Ovary (tissue), 9 donors: Measurements from ENCODE around the gene NRXN3. TPM values are rescaled to one million over a fixed set of nuclear protein-coding genes. Genes with fewer than 3 reads are reported as not detected.

Experiments
- DNase-seq, 5 donors: peaks; one replicate each; pipeline ENCODE4 v3.0.0-alpha.2; 2019 to 2020
- H3K27ac ChIP-seq, 2 donors: fragments of 200-600 bp; one replicate each; pipeline versions ENCODE4 v1.5.1 to v1.8.0; 2019 to 2022
- H3K27me3 ChIP-seq: fragments of 200-600 bp; one replicate; pipeline ENCODE4 v1.8.0; 2022
- H3K36me3 ChIP-seq: fragments of 200-600 bp; sonication (generic); one replicate; pipeline ENCODE4 v1.5.1; 2019
- H3K4me1 ChIP-seq: one replicate; pipeline ENCODE4 v1.8.1; 2013; ENCODE audit warnings: mild to moderate bottlenecking, moderate library complexity; ENCODE audit not compliant: insufficient read depth
- H3K4me3 ChIP-seq: fragments of 200-600 bp; sonication (generic); one replicate; pipeline ENCODE4 v1.5.1; 2017
- H3K9me3 ChIP-seq, 2 donors: fragments of 200-600 bp in 1 of 2; sonication (generic) in 1 of 2; one replicate each; pipeline versions ENCODE4 v1.5.1 to v1.8.1; 2013 to 2019; ENCODE audit warnings: mild to moderate bottlenecking in 1 of 2, moderate library complexity in 1 of 2
- EP300 ChIP-seq: sonication (generic); formaldehyde crosslinking; IDR thresholded peaks from one replicate; pipeline ENCODE4 v1.6.1; 2017; ENCODE audit warnings: antibody characterized with exemption
- POLR2A ChIP-seq: fragments of 450-650 bp; IDR thresholded peaks from one replicate; pipeline ENCODE4 v1.6.1; 2017; ENCODE audit warnings: antibody characterized with exemption, mild to moderate bottlenecking, moderate library complexity
- WGBS, 3 donors: extraction: QIAGEN DNeasy Blood & Tissue Kit in 1 of 3; methylation state at CpG; one replicate each; pipeline versions ENCODE4 v1.1.5 to v1.1.7; 2013 to 2017; 5-methylcytosine and 5-hydroxymethylcytosine counted together
- intact Hi-C, 4 donors: fragments of 100-400 bp; cut with DNase I; formaldehyde crosslinking; loops; one replicate each; pipeline versions ENCODE4 v1.11.0 to v1.15.1; 2022 to 2023
- polyA plus RNA-seq, 2 donors: library from polyadenylated mRNA; stranded (reverse); fragments of 200-250 nt in 1 of 2; fragments of 350-450 nt in 1 of 2; fragmentation: Illumina TruSeq in 1 of 2; extraction: RNeasy Lipid Tissue Mini Kit (QIAGEN cat#74804) in 1 of 2; gene quantifications; one replicate each; pipeline ENCODE4 v1.2.3, GENCODE V29; 2013 to 2014
- total RNA-seq, 7 donors: library from RNA; depleted of rRNA in 2 of 7; stranded (reverse); fragments of >200 nt in 2 of 7; fragmentation: NEBNext Ultra II Directional in 3 of 7; extraction: Animal tissue kit (Norgen Biotek cat#: 25700) in 3 of 7; gene quantifications; one replicate each; pipeline versions ENCODE4 v1.1.0 to v1.2.4, GENCODE V29; 2016 to 2023
- TF ChIP-seq, protein P1 (sequence below), 3 donors: fragments of 450-650 bp in 2 of 3; fragments of 200-600 bp in 1 of 3; IDR thresholded peaks; one replicate each; pipeline versions ENCODE4 v1.5.1 to v1.8.0; 2016 to 2022; ENCODE audit warnings: antibody characterized with exemption in 3 of 3, mild to moderate bottlenecking in 1 of 3
- donor health status: DM: no; HTN: no; CAD: no; lungs with moderate emphysema.
- donor health status: DM: no; HTN: no; CAD: no.
- donor health status: Bipolar disorder and iron deficiency.
- donor health status: DM: yes; HTN: yes; CAD: no.
- donor health status: DM: no; HTN: no; CAD: no.
- donor health status: DM: yes; HTN: yes; CAD: no.

NRXN3 gene
- total and polyA plus RNA-seq, 9 donors = 0.28 to 6.2 (median 0.82) TPM

GRCh38 chr14:79557309-79557708 lies 1387.1 kb downstream of the NRXN3 start:
- Histone ChIP-seq H3K4me1 (no peaks in the 10 kb centered on the region), H3K4me3 (no peak overlapping the region), H3K27ac (no peak overlapping the region), H3K9me3 (no peaks in the 10 kb centered on the region), H3K36me3 (no peaks in the 10 kb centered on the region), H3K27me3 (no peaks in the 10 kb centered on the region)
- TF ChIP-seq, protein P1, sequence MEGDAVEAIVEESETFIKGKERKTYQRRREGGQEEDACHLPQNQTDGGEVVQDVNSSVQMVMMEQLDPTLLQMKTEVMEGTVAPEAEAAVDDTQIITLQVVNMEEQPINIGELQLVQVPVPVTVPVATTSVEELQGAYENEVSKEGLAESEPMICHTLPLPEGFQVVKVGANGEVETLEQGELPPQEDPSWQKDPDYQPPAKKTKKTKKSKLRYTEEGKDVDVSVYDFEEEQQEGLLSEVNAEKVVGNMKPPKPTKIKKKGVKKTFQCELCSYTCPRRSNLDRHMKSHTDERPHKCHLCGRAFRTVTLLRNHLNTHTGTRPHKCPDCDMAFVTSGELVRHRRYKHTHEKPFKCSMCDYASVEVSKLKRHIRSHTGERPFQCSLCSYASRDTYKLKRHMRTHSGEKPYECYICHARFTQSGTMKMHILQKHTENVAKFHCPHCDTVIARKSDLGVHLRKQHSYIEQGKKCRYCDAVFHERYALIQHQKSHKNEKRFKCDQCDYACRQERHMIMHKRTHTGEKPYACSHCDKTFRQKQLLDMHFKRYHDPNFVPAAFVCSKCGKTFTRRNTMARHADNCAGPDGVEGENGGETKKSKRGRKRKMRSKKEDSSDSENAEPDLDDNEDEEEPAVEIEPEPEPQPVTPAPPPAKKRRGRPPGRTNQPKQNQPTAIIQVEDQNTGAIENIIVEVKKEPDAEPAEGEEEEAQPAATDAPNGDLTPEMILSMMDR (IDR thresholded peaks at IDR 0.05) = no peak
- TF ChIP-seq POLR2A (no peak), EP300 (no peak)
- WGBS, 3 donors = 79 to 85% (median 81%) methylated on average over 3 of the region's 3 CpGs
- intact Hi-C loops = no loop called here
- DNase-seq = no peak

GRCh38 chr14:79562185-79562584 lies 1392.0 kb downstream of the NRXN3 start:
- no peaks in the 10 kb centered on the region for H3K27me3 ChIP-seq
- no peaks in the 10 kb centered on the region for H3K4me1 ChIP-seq
- intact Hi-C loops = no loop called here
- H3K36me3 ChIP-seq = no peaks in the 10 kb centered on the region
- H3K27ac ChIP-seq = no peak overlapping the region
- no peaks in the 10 kb centered on the region for H3K9me3 ChIP-seq
- 82 to 88% (median 87%) methylated on average over 3 of the region's 3 CpGs for WGBS, 3 donors
- DNase-seq = no peak
- no peak overlapping the region for H3K4me3 ChIP-seq
- TF ChIP-seq POLR2A = no peak
- no peak for TF ChIP-seq EP300
- TF ChIP-seq, protein P1 (IDR thresholded peaks at IDR 0.05) = no peak

DNA sequence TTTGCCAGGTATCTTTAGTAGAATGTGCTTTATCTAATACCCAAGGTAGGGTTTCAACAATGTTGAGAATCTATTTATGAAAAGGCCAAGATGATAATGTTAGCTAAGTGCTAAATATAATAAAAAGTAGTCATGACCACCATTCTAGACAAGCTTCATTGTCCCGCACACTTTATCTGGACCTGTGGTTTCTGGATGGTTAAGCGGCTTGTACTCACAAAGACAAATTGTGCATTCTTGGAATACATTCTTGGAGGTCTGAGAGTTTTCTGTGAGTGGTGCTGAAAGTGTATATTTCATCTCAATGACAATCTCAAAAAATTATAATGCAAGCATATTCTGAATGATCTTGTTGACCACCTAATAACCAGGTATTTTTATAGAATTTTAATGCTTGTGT lies 1394.2 kb downstream of the NRXN3 start:
- Histone ChIP-seq H3K36me3 (no peaks in the 10 kb centered on the region), H3K27ac (no peak overlapping the region), H3K4me1 (no peaks in the 10 kb centered on the region), H3K9me3 (no peaks in the 10 kb centered on the region), H3K4me3 (no peak overlapping the region), H3K27me3 (no peaks in the 10 kb centered on the region)
- intact Hi-C loops = no loop called here
- TF ChIP-seq, protein P1 (IDR thresholded peaks at IDR 0.05) = no peak
- TF ChIP-seq EP300 = no peak
- TF ChIP-seq POLR2A = no peak
- DNase-seq = no peak
- 61 to 66% (median 63%) methylated on average over 2 of the region's 2 CpGs for WGBS, 3 donors

- no peaks in the 10 kb centered on the region for H3K4me1 ChIP-seq
- TF ChIP-seq POLR2A (no peak), EP300 (no peak)
- TF ChIP-seq, protein P1 (IDR thresholded peaks at IDR 0.05) = no peak
- H3K4me3 ChIP-seq = no peak overlapping the region
- 65 to 85% (median 79%) methylated on average over 5 of the region's 5 CpGs for WGBS, 3 donors
- H3K36me3 ChIP-seq = no peaks in the 10 kb centered on the region
- no peak overlapping the region for H3K27ac ChIP-seq
- DNase-seq = no peak
- no peaks in the 10 kb centered on the region for H3K9me3 ChIP-seq
- intact Hi-C loops = no loop called here
- no peaks in the 10 kb centered on the region for H3K27me3 ChIP-seq
Measured at GRCh38 chr14:79567306-79567705, 1397.1 kb downstream of the NRXN3 start.
